H9 (cell line): Measurements from ENCODE around the gene PIP5K1A. TPM values are rescaled to one million over a fixed set of nuclear protein-coding genes. Genes with fewer than 3 reads are reported as not detected.
"Not testable (repeated sequence)": the region's sequence is repeated elsewhere in the genome, so short reads cannot be mapped to it uniquely, and the experiment has no call there.

Experiments used
- DNase-seq: peaks from one replicate; pipeline ENCODE4 v3.0.0-alpha.2; 2017
- H2AFZ ChIP-seq: one replicate; pipeline ENCODE4 v1.6.1; 2013; ENCODE audit warnings: mild to moderate bottlenecking, low read length, control low read depth, moderate library complexity
- H2AK5ac ChIP-seq: 2 replicates; pipeline ENCODE4 v1.6.1; 2013; ENCODE audit warnings: low read length, control low read depth, mixed read lengths; ENCODE audit not compliant: insufficient read length
- H2BK120ac ChIP-seq: one replicate; pipeline ENCODE4 v1.6.1; 2013; ENCODE audit warnings: low read depth, mild to moderate bottlenecking, low read length, control low read depth, inconsistent platforms; ENCODE audit not compliant: poor library complexity, severe bottlenecking
- H2BK12ac ChIP-seq: 2 replicates; pipeline ENCODE4 v1.6.1; 2013; ENCODE audit warnings: low read length, control low read depth, mixed read lengths, low read depth; ENCODE audit not compliant: insufficient read length
- H2BK15ac ChIP-seq: 2 replicates; pipeline ENCODE4 v1.6.1; 2013; ENCODE audit warnings: low read depth, low read length, control low read depth
- H2BK20ac ChIP-seq: one replicate; pipeline ENCODE4 v1.6.1; 2013; ENCODE audit warnings: low read depth, mild to moderate bottlenecking, low read length, control low read depth, inconsistent platforms; ENCODE audit not compliant: poor library complexity, severe bottlenecking
- H2BK5ac ChIP-seq: 2 replicates; pipeline ENCODE4 v1.6.1; 2013; ENCODE audit warnings: low read length, control low read depth, mixed read lengths; ENCODE audit not compliant: insufficient read length
- H3K14ac ChIP-seq: 2 replicates; pipeline ENCODE4 v1.6.1; 2013; ENCODE audit warnings: low read length, control low read depth; ENCODE audit not compliant: insufficient read depth
- H3K18ac ChIP-seq: 2 replicates; pipeline ENCODE4 v1.6.1; 2013; ENCODE audit warnings: low read depth, mild to moderate bottlenecking, mixed read lengths, low read length, control low read depth; ENCODE audit not compliant: insufficient read length
- H3K23ac ChIP-seq: 2 replicates; pipeline ENCODE4 v1.6.1; 2013; ENCODE audit warnings: low read length, control low read depth, mixed read lengths, low read depth; ENCODE audit not compliant: insufficient read length
- H3K23me2 ChIP-seq: 2 replicates; pipeline ENCODE4 v1.6.1; 2013; ENCODE audit warnings: low read depth, mild to moderate bottlenecking, mixed read lengths, low read length, control low read depth; ENCODE audit not compliant: insufficient read length, poor library complexity, severe bottlenecking
- H3K27ac ChIP-seq: 2 replicates; pipeline ENCODE4 v1.5.1; 2013; ENCODE audit warnings: low read length, control low read depth, mixed read lengths, low read depth; ENCODE audit not compliant: insufficient read length
- H3K27me3 ChIP-seq: 2 replicates; pipeline ENCODE4 v1.6.1; 2013; ENCODE audit warnings: low read length, control low read depth, inconsistent platforms; ENCODE audit not compliant: insufficient read depth
- H3K4ac ChIP-seq: 2 replicates; pipeline ENCODE4 v1.6.1; 2013; ENCODE audit warnings: low read depth, mild to moderate bottlenecking, control low read depth, inconsistent platforms, low read length, moderate library complexity
- H3K4me1 ChIP-seq: 2 replicates; pipeline ENCODE4 v1.6.1; 2013; ENCODE audit warnings: low read length, control low read depth, inconsistent platforms; ENCODE audit not compliant: insufficient read depth
- H3K4me2 ChIP-seq: 2 replicates; pipeline ENCODE4 v1.6.1; 2013; ENCODE audit warnings: low read length, control low read depth, mixed read lengths; ENCODE audit not compliant: insufficient read length, insufficient read depth
- H3K56ac ChIP-seq: 2 replicates; pipeline ENCODE4 v1.6.1; 2013; ENCODE audit warnings: low read depth, mild to moderate bottlenecking, mixed read lengths, low read length, control low read depth; ENCODE audit not compliant: insufficient read length
- H3K79me1 ChIP-seq: 2 replicates; pipeline ENCODE4 v1.6.1; 2013; ENCODE audit warnings: low read depth, mild to moderate bottlenecking, moderate library complexity, low read length, control low read depth, inconsistent platforms; ENCODE audit not compliant: insufficient read depth, poor library complexity, severe bottlenecking
- H3K79me2 ChIP-seq: 2 replicates; pipeline ENCODE4 v1.6.1; 2013; ENCODE audit warnings: low read length, control low read depth, inconsistent platforms; ENCODE audit not compliant: insufficient read depth
- H3K9ac ChIP-seq: 2 replicates; pipeline ENCODE4 v1.6.1; 2013; ENCODE audit warnings: low read length, control low read depth, mixed read lengths; ENCODE audit not compliant: insufficient read length; ENCODE audit errors: extremely low read depth
- H3K9me3 ChIP-seq: one replicate; pipeline ENCODE4 v1.6.1; 2013; ENCODE audit warnings: low read depth, low read length, inconsistent platforms; ENCODE audit not compliant: control insufficient read depth
- H3T11ph ChIP-seq: one replicate; pipeline ENCODE4 v1.6.1; 2013; ENCODE audit warnings: mild to moderate bottlenecking, low read length, control low read depth, inconsistent platforms
- H4K20me1 ChIP-seq: one replicate; pipeline ENCODE4 v1.6.1; 2013; ENCODE audit not compliant: control insufficient read depth, insufficient read length, insufficient read depth
- H4K5ac ChIP-seq: 2 replicates; pipeline ENCODE4 v1.6.1; 2013; ENCODE audit warnings: low read depth, mild to moderate bottlenecking, mixed read lengths, low read length, control low read depth; ENCODE audit not compliant: insufficient read length
- H4K8ac ChIP-seq: replicated peaks from 2 replicates; pipeline ENCODE4 v1.6.1; 2013; ENCODE audit warnings: low read length, control low read depth, mixed read lengths, low read depth; ENCODE audit not compliant: insufficient read length
- H4K91ac ChIP-seq: 2 replicates; pipeline ENCODE4 v1.6.1; 2013; ENCODE audit warnings: low read depth, mild to moderate bottlenecking, moderate library complexity, mixed read lengths, low read length, control low read depth; ENCODE audit not compliant: insufficient read length
- H3K27ac Mint-ChIP-seq, 3 experiments: 2 replicates in 2 of 3; 3 replicates in 1 of 3; pipeline ENCODE4 v1.8.0; 2020 to 2021; ENCODE audit warnings: mixed read lengths in 3 of 3, mild to moderate bottlenecking in 1 of 3, moderate library complexity in 1 of 3
- H3K27me3 Mint-ChIP-seq: 2 replicates; pipeline ENCODE4 v1.8.0; 2021; ENCODE audit warnings: low read depth, mild to moderate bottlenecking, moderate library complexity, mixed read lengths
- H3K36me3 Mint-ChIP-seq, 3 experiments: 2 replicates in 2 of 3; 3 replicates in 1 of 3; pipeline ENCODE4 v1.8.0; 2020 to 2021; ENCODE audit warnings: low read depth in 3 of 3, mixed read lengths in 3 of 3; ENCODE audit not compliant: insufficient read depth in 1 of 3
- H3K4me1 Mint-ChIP-seq, 2 experiments: 2 replicates each; pipeline ENCODE4 v1.8.0; 2020; ENCODE audit warnings: mixed read lengths in 2 of 2
- H3K4me3 Mint-ChIP-seq, 2 experiments: 2 replicates in 1 of 2; 3 replicates in 1 of 2; pipeline ENCODE4 v1.8.0; 2020 to 2021; ENCODE audit warnings: mild to moderate bottlenecking in 2 of 2, mixed read lengths in 2 of 2, moderate library complexity in 1 of 2
- H3K9me3 Mint-ChIP-seq, 2 experiments: 2 replicates in 1 of 2; 3 replicates in 1 of 2; pipeline ENCODE4 v1.8.0; 2020; ENCODE audit warnings: mild to moderate bottlenecking in 2 of 2, mixed read lengths in 2 of 2, moderate library complexity in 1 of 2
- WGBS: extraction: QIAGEN DNeasy Blood & Tissue Kit; methylation state at CpG from one replicate; pipeline ENCODE4 v1.1.7; 2013; ENCODE audit warnings: missing lambda C conversion rate, low lambda C conversion rate, mixed read lengths; ENCODE audit not compliant: insufficient read length; ENCODE audit errors: extremely low coverage; 5-methylcytosine and 5-hydroxymethylcytosine counted together
- total RNA-seq: library from RNA; stranded (reverse); gene quantifications from 2 replicates; pipeline ENCODE4 v1.2.1, GENCODE V29; 2021
- TF ChIP-seq, protein P1 (sequence below): fragments of 200-600 bp; sonication (generic); conservative IDR thresholded peaks from 3 replicates; pipeline ENCODE4 v1.8.0; 2021; ENCODE audit warnings: antibody characterized with exemption, mild to moderate bottlenecking

The PIP5K1A gene
- total RNA-seq, 1 experiment from 2014 or later, result 94.6 TPM

DNA sequence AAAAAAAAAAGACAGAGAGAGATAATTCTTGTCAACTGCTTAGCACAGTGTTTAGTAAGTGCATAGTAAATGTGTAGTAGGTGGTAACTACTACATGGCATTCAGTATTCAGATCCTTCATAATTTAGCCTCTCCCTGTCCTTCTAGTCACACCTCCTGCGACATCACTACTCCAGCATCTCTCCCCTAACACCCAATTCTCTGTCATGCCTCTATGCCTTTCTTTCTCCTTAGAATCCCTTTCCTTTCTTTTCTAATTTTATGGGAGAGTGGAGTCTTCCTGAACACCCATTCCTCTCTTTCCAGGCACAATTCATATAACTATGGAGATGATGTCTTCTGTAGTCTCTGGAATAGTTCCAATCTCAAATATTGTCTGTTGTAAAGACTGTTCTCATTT lies 4.5 kb upstream of the PIP5K1A start:
- Histone ChIP-seq H2BK15ac (no peak overlapping the region), H3K23ac (no peak overlapping the region), H4K91ac (no peak overlapping the region), H3K18ac (no peak overlapping the region), H2AK5ac (no peak overlapping the region), H3K27ac (no peak overlapping the region), H3K4me2 (no peak overlapping the region), H2BK12ac (no peak overlapping the region), H3K79me2 (peaks cover 10% of the 10 kb centered on the region; the same call in 1 of the 2 replicates), H3K4me1 (no peaks in the 10 kb centered on the region), H2BK20ac (no peak overlapping the region), H4K20me1 (no peaks in the 10 kb centered on the region), H2BK5ac (no peak overlapping the region), H2AFZ (no peak overlapping the region), H3K79me1 (no peaks in the 10 kb centered on the region), H3K56ac (no peak overlapping the region), H2BK120ac (no peak overlapping the region), H3K4ac (no peak overlapping the region), H3K9ac (no peak overlapping the region), H3K23me2 (peaks cover 4% of the 10 kb centered on the region), H4K5ac (no peak overlapping the region), H3K9me3 (no peaks in the 10 kb centered on the region), H3K27me3 (no peaks in the 10 kb centered on the region), H4K8ac (no peak overlapping the region), H3K14ac (no peak overlapping the region), H3T11ph (no peak overlapping the region)
- Mint-ChIP-seq H3K9me3 (peaks cover 0 to 2% of the 10 kb centered on the region in 2 experiments; a peak in 1 of 5 replicates), H3K36me3 (peaks cover under 1 to 7% (median under 1%) of the 10 kb centered on the region in 3 experiments; a peak in 4 of 7 replicates), H3K27ac (no peak overlapping the region), H3K27me3 (peaks cover 4% of the 10 kb centered on the region), H3K4me1 (peaks cover 8 to 15% of the 10 kb centered on the region in 2 experiments), H3K4me3 (no peak overlapping the region)
- WGBS, result no CpG with 5 or more reads among the region's 1 CpG
- TF ChIP-seq, protein P1, sequence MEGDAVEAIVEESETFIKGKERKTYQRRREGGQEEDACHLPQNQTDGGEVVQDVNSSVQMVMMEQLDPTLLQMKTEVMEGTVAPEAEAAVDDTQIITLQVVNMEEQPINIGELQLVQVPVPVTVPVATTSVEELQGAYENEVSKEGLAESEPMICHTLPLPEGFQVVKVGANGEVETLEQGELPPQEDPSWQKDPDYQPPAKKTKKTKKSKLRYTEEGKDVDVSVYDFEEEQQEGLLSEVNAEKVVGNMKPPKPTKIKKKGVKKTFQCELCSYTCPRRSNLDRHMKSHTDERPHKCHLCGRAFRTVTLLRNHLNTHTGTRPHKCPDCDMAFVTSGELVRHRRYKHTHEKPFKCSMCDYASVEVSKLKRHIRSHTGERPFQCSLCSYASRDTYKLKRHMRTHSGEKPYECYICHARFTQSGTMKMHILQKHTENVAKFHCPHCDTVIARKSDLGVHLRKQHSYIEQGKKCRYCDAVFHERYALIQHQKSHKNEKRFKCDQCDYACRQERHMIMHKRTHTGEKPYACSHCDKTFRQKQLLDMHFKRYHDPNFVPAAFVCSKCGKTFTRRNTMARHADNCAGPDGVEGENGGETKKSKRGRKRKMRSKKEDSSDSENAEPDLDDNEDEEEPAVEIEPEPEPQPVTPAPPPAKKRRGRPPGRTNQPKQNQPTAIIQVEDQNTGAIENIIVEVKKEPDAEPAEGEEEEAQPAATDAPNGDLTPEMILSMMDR, result no peak
- DNase-seq, result no peak

DNA sequence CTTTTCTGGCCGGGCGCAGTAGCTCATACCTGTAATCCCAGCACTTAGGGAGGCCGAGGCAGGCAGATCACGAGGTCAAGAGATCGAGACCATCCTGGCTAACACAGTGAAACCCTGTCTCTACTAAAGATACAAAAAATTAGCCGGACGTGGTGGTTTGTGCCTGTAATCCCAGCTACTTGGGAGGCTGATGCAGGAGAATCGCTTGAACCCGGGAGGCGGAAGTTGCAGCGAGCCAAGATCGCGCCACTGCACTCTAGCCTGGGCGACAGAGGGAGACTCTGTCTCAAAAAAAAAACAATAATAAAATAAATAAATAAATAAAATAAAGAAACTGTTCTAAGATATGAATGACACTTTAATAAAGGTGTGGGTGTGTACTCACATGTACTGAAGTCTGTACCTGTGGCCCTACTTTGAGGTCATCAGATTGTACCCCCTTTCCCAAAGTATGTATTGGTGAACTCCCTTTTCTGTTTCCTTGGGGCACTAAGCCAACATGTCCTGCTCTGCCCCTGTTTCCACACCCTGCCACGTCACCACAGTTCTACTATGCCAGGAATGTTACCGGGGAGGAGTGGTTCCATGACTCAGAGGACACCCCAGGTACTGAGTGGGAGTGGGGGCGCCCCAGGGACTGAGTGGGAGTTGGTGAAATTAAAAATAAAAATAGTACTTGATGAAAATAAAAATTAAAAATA lies 3.3 kb upstream of the PIP5K1A start:
- H3K27ac ChIP-seq, H2BK20ac ChIP-seq, H3K23ac ChIP-seq, H3K27me3 ChIP-seq, H3K4ac ChIP-seq, H3K4me2 ChIP-seq, H2AK5ac ChIP-seq, H4K20me1 ChIP-seq, H3K27me3 Mint-ChIP-seq, H2BK15ac ChIP-seq, H3K79me1 ChIP-seq, H4K5ac ChIP-seq, H3K4me3 Mint-ChIP-seq, H3K36me3 Mint-ChIP-seq, H3T11ph ChIP-seq, H3K18ac ChIP-seq, H4K8ac ChIP-seq, H2BK5ac ChIP-seq, H3K4me1 ChIP-seq, H3K9me3 Mint-ChIP-seq, H3K23me2 ChIP-seq, H2AFZ ChIP-seq, H2BK12ac ChIP-seq, H3K27ac Mint-ChIP-seq, H4K91ac ChIP-seq, H3K9me3 ChIP-seq, H3K9ac ChIP-seq, H2BK120ac ChIP-seq, DNase-seq, H3K56ac ChIP-seq, H3K14ac ChIP-seq: not testable (repeated sequence)
- peaks cover 14% of the 10 kb centered on the region; the same call in 1 of the 2 replicates for H3K79me2 ChIP-seq
- peaks cover 15 to 18% of the 10 kb centered on the region in 2 experiments for H3K4me1 Mint-ChIP-seq
- no CpG with 5 or more reads among the region's 17 CpGs for WGBS
